GM12878 (cell line): ENCODE measurements around the gene RASAL2. TPM values are rescaled to one million over a fixed set of nuclear protein-coding genes. Genes with fewer than 3 reads are reported as not detected.

Experiments used
- ATAC-seq: fragments of 200-7000 bp; cut with Tn5 transposase; 3 replicates; pipeline ENCODE4 v1.9.1; 2020; ENCODE audit warnings: mild to moderate bottlenecking, moderate library complexity
- BruUV-seq: library from RNA; stranded (reverse); fragments of 400-500 nt; replicated peaks from 2 replicates; lab custom pipeline; 2021; lab: Mats Ljungman, UMichigan
- CTCF ChIA-PET: fragments of 300-600 bp; sonication (Branson Sonifier 250); formaldehyde crosslinking; extraction: SDS; loops from one replicate; lab custom pipeline; 2021; ENCODE audit warnings: inconsistent platforms; lab: Yijun Ruan, JAX
- POLR2A ChIA-PET: fragments of 350-600 bp; formaldehyde crosslinking; extraction: SDS; loops from one replicate; lab custom pipeline; 2021; ENCODE audit warnings: inconsistent platforms; lab: Charles Lee
- RAD21 ChIA-PET: fragments of 300-600 bp; sonication (Branson Sonifier 250); formaldehyde crosslinking; loops from one replicate; lab custom pipeline; 2023; ENCODE audit warnings: antibody characterized with exemption; ENCODE audit not compliant: unreplicated experiment; lab: Charles Lee
- SMC1A ChIA-PET: fragments of 300-600 bp; sonication (Branson Sonifier 250); formaldehyde crosslinking; loops from one replicate; lab custom pipeline; 2023; ENCODE audit not compliant: unreplicated experiment, uncharacterized antibody; lab: Charles Lee
- DNase-seq: peaks from one replicate; pipeline ENCODE4 v3.0.0-alpha.2; 2011; ENCODE audit warnings: low read depth, low spot score
- FAIRE-seq: peaks from 3 replicates; lab custom pipeline; 2011; peaks lifted over from hg19 to GRCh38; lab: Jason Lieb, UNC
- H2AFZ ChIP-seq: 2 replicates; pipeline ENCODE4 v1.6.0; 2011; ENCODE audit warnings: low read depth, low read length, control low read depth; ENCODE audit not compliant: control insufficient read depth
- H3K27ac ChIP-seq: 2 replicates; pipeline ENCODE4 v1.5.1; 2011; ENCODE audit warnings: control low read depth; ENCODE audit not compliant: control insufficient read depth, insufficient read depth
- H3K27me3 ChIP-seq, 2 experiments: replicated peaks in 1 of 2; 2 replicates each; pipeline versions ENCODE4 v1.6.0 to v1.6.1; 2011; ENCODE audit warnings: low read length in 1 of 2; ENCODE audit not compliant: control insufficient read depth in 2 of 2, insufficient read depth in 2 of 2
- H3K36me3 ChIP-seq, 2 experiments: 2 replicates each; pipeline ENCODE4 v1.5.1; 2011; ENCODE audit warnings: low read length in 1 of 2; ENCODE audit not compliant: control insufficient read depth in 2 of 2, insufficient read depth in 2 of 2
- H3K4me1 ChIP-seq: 2 replicates; pipeline ENCODE4 v1.6.1; 2011; ENCODE audit warnings: mild to moderate bottlenecking, low read length, moderate library complexity, mixed read lengths; ENCODE audit not compliant: control insufficient read depth, insufficient read depth
- H3K4me2 ChIP-seq: 2 replicates; pipeline ENCODE4 v1.6.0; 2011; ENCODE audit warnings: control low read depth; ENCODE audit not compliant: control insufficient read depth, insufficient read depth
- H3K4me3 ChIP-seq: fragments of 200-600 bp; sonication (generic); 2 replicates; pipeline ENCODE4 v1.5.1; 2016
- H3K79me2 ChIP-seq: 2 replicates; pipeline ENCODE4 v1.6.0; 2011; ENCODE audit warnings: low read length; ENCODE audit not compliant: control insufficient read depth, insufficient read depth
- H3K9ac ChIP-seq: 2 replicates; pipeline ENCODE4 v1.8.0; 2011; ENCODE audit warnings: low read length, control low read depth, mixed read lengths; ENCODE audit not compliant: control insufficient read depth, insufficient read depth
- H3K9me3 ChIP-seq: replicated peaks from 3 replicates; pipeline ENCODE4 v1.5.1; 2011; ENCODE audit warnings: mild to moderate bottlenecking, low read length; ENCODE audit not compliant: control insufficient read depth, insufficient read depth
- H4K20me1 ChIP-seq: 2 replicates; pipeline ENCODE4 v1.6.0; 2011; ENCODE audit not compliant: control insufficient read depth, insufficient read depth
- FOXM1 ChIP-seq: IDR thresholded peaks from 2 replicates; pipeline ENCODE4 v1.6.1; 2012; ENCODE audit warnings: low read depth, mild to moderate bottlenecking, inconsistent platforms, low read length, moderate library complexity
- GABPA ChIP-seq: IDR thresholded peaks from 2 replicates; pipeline ENCODE4 v1.6.1; 2014; ENCODE audit warnings: antibody characterized with exemption, low read depth, mild to moderate bottlenecking, inconsistent platforms
- MEF2B ChIP-seq: fragments of 450-650 bp; IDR thresholded peaks from 2 replicates; pipeline ENCODE4 v1.6.1; 2018; ENCODE audit warnings: mild to moderate bottlenecking, moderate library complexity; ENCODE audit not compliant: partially characterized antibody, poor library complexity, severe bottlenecking
- RFX5 ChIP-seq: IDR thresholded peaks from 2 replicates; pipeline ENCODE4 v1.6.1; 2011; ENCODE audit warnings: low read depth, low read length, improper control_type of control experiment
- SRF ChIP-seq, 2 experiments: IDR thresholded peaks; 2 replicates each; pipeline ENCODE4 v1.6.1; 2011; ENCODE audit warnings: low read depth in 2 of 2, low read length in 2 of 2, mild to moderate bottlenecking in 1 of 2, moderate library complexity in 1 of 2
- TARDBP ChIP-seq: IDR thresholded peaks from 2 replicates; pipeline ENCODE4 v1.6.1; 2016; ENCODE audit warnings: borderline replicate concordance
- TCF7 ChIP-seq: IDR thresholded peaks from 2 replicates; pipeline ENCODE4 v1.6.1; 2014; ENCODE audit warnings: antibody characterized with exemption, borderline replicate concordance
- WGBS: methylation state at CpG from one replicate; pipeline ENCODE4 v1.1.6; 2016; ENCODE audit warnings: low lambda C conversion rate; ENCODE audit not compliant: insufficient replicate concordance, insufficient coverage; ENCODE audit errors: missing lambda C conversion rate; 5-methylcytosine and 5-hydroxymethylcytosine counted together
- in situ Hi-C: fragments of 300-500 bp; cut with MboI; formaldehyde crosslinking; loops from 9 replicates; pipeline ENCODE4 v1.14.3; 2018; ENCODE audit warnings: mixed read lengths
- intact Hi-C: fragments of 100-400 bp; cut with micrococcal nuclease; formaldehyde crosslinking; loops from one replicate; pipeline ENCODE4 v1.14.2; 2022; ENCODE audit not compliant: unreplicated experiment
- polyA plus RNA-seq, 11 experiments: library from polyadenylated mRNA; depleted of rRNA in 4 of 11; unstranded in 6 of 11; stranded (reverse) in 5 of 11; fragments of >200 nt; fragmentation: Nextera tagmentation in 4 of 11; fragmentation: Illumina TruSeq in 1 of 11; extraction: Ambion mirVana in 4 of 11; extraction: Trizol in 1 of 11; gene quantifications; 1 replicate in 1 of 11; 2 replicates in 10 of 11; pipeline versions ENCODE4 v1.2.1 to v1.2.3, GENCODE V29; 2011 to 2016; ENCODE audit warnings: inconsistent platforms in 2 of 11, missing spikeins in 2 of 11, low read depth in 1 of 11
- total RNA-seq, 4 experiments: library from RNA; depleted of rRNA in 3 of 4; stranded (reverse); fragments of >200 nt in 3 of 4; fragmentation: Illumina TruSeq in 1 of 4; extraction: Trizol in 1 of 4; gene quantifications; 2 replicates each; pipeline versions ENCODE4 v1.2.1 to v1.2.3, GENCODE V29; 2013 to 2021
- TF ChIP-seq, protein P1 (sequence below): fragments of 450-650 bp; IDR thresholded peaks from 2 replicates; pipeline ENCODE4 v1.6.1; 2018; ENCODE audit warnings: borderline replicate concordance, mild to moderate bottlenecking; ENCODE audit not compliant: partially characterized antibody

The RASAL2 gene
- total and polyA plus RNA-seq, 10 of the 15 experiments (the other 5 are each of a cell fraction or from before 2014, with no cell fraction given) = 0.02 to 6.9 (median 0.17) TPM; not detected in 1

DNA sequence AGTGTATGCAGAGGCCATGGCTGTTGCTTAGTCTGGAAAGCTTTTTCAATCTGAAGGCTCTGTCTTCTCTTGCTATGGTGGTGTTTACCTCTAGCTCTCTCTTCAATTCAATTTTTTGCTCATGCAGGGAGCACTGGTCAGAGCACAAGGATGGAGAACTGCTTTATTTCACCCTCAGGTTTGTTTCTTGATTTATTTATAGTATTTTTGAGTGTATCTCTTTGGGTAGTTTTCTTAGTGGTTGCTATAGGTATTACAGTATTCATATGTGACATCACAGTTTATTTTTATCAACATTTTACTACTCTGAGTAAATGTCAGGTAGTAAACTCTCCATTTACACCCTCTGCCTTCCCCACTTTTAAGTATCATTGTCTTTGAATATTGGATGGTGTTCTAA lies 147.9 kb downstream of the RASAL2 start (continued):
- TF ChIP-seq, protein P1, sequence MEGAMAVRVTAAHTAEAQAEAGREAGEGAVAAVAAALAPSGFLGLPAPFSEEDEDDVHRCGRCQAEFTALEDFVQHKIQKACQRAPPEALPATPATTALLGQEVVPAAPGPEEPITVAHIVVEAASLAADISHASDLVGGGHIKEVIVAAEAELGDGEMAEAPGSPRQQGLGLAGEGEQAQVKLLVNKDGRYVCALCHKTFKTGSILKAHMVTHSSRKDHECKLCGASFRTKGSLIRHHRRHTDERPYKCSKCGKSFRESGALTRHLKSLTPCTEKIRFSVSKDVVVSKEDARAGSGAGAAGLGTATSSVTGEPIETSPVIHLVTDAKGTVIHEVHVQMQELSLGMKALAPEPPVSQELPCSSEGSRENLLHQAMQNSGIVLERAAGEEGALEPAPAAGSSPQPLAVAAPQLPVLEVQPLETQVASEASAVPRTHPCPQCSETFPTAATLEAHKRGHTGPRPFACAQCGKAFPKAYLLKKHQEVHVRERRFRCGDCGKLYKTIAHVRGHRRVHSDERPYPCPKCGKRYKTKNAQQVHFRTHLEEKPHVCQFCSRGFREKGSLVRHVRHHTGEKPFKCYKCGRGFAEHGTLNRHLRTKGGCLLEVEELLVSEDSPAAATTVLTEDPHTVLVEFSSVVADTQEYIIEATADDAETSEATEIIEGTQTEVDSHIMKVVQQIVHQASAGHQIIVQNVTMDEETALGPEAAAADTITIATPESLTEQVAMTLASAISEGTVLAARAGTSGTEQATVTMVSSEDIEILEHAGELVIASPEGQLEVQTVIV = no peak
- TF ChIP-seq TARDBP = no peak
- no peak for TF ChIP-seq SRF (IDR thresholded peaks at IDR 0.05; ENCODE audit: low read depth in 2 of 2, low read length in 2 of 2)
- no peak for TF ChIP-seq MEF2B

DNA sequence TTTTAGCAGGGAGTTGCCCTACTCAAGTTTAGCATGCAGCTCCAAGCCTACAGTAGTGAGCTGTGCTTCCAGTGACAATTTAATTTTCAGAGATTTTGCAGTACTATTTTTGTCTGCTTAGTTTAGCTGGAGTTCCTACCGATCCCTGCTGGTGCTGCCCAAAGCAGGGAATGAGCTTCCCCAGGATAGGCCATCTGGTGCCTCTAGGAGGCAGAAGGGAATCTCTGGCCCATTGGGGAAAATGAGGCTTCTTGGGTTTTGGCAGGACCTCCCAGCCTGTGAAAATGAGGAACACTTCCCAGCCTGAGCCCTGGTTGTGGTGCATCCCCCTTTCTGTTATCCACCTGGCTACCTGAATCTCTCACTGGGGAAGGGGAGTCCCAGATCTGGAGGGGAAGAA lies 149.2 kb downstream of the RASAL2 start:
- H3K4me3 ChIP-seq = no peak overlapping the region
- H3K79me2 ChIP-seq = no peaks in the 10 kb centered on the region
- ChIA-PET POLR2A (no interaction called here), RAD21 (no interaction called here), SMC1A (no interaction called here), CTCF (no interaction called here)
- no peaks in the 10 kb centered on the region for H3K36me3 ChIP-seq
- WGBS = 0% methylated on average over 1 of the region's 1 CpG
- H3K27ac ChIP-seq = no peak overlapping the region
- H2AFZ ChIP-seq = no peak overlapping the region
- no peak for FAIRE-seq
- intact Hi-C loops = no loop called here
- no peaks in the 10 kb centered on the region for H3K27me3 ChIP-seq
- H3K9ac ChIP-seq = no peak overlapping the region
- H4K20me1 ChIP-seq = no peaks in the 10 kb centered on the region
- no TSS peak for BruUV-seq
- TF ChIP-seq TCF7 = no peak
- no peak for TF ChIP-seq RFX5
- TF ChIP-seq FOXM1 = no peak
- TF ChIP-seq GABPA = no peak
- ATAC-seq = no peak
- in situ Hi-C loops = no loop called here
- DNase-seq = no peak
- H3K9me3 ChIP-seq = no peaks in the 10 kb centered on the region
- no peak overlapping the region for H3K4me2 ChIP-seq
- H3K4me1 ChIP-seq = no peaks in the 10 kb centered on the region
